Dendritic cell treated with granulocyte-macrophage colony-stimulating factor and Interleukin-4, amounts not matched to agents 40 ng/mL and 50 ng/mL, for 4 days (primary cell): ENCODE results near the gene AHRR.
"Not testable (repeated sequence)": the region's sequence is repeated elsewhere in the genome, so short reads cannot be mapped to it uniquely, and the experiment has no call there.

Experiments used
- H3K27ac Mint-ChIP-seq: one replicate; pipeline ENCODE4 v1.8.0; 2022; ENCODE audit warnings: mild to moderate bottlenecking, mixed read lengths
- H3K27me3 Mint-ChIP-seq: one replicate; pipeline ENCODE4 v1.8.0; 2022; ENCODE audit warnings: mild to moderate bottlenecking, mixed read lengths
- H3K36me3 Mint-ChIP-seq: one replicate; pipeline ENCODE4 v1.8.0; 2022; ENCODE audit warnings: low read depth, mixed read lengths
- H3K4me1 Mint-ChIP-seq: one replicate; pipeline ENCODE4 v1.8.0; 2022; ENCODE audit warnings: low read depth, mixed read lengths
- H3K4me3 Mint-ChIP-seq: one replicate; pipeline ENCODE4 v1.8.0; 2022; ENCODE audit warnings: mild to moderate bottlenecking, moderate library complexity, mixed read lengths
- H3K9me3 Mint-ChIP-seq: one replicate; pipeline ENCODE4 v1.8.0; 2022; ENCODE audit warnings: mixed read lengths
- intact Hi-C: fragments of 100-400 bp; cut with micrococcal nuclease; formaldehyde crosslinking; loops from one replicate; pipeline ENCODE4 v1.15.0; 2022

AHRR gene

DNA sequence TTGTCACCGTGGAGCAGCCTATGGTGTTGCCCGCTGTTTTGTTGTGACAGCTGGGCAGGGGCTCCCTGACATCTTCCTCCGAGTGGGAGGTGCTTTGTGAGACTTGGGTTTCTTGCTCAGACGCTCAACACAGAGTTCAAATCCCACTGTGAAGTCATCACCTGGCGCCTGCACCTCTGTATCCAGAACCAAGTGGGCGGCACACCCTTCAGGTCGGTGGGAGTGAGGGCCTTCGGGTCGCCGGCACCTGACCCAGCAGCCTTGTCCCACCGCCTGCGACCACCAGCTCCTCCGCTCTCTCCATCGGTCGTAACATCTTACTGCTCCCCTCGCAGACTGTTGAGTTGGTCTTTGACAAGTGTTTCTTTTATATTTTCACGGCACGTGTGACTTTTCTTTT, 83.9 kb downstream of the AHRR start:
- intact Hi-C loops: no loop called here
- Mint-ChIP-seq H3K4me3 (no peak overlapping the region), H3K36me3 (peaks cover 58% of the 10 kb centered on the region), H3K27me3 (peaks cover 2% of the 10 kb centered on the region), H3K4me1 (peaks cover 74% of the 10 kb centered on the region), H3K27ac (no peak overlapping the region), H3K9me3 (no peaks in the 10 kb centered on the region)

DNA sequence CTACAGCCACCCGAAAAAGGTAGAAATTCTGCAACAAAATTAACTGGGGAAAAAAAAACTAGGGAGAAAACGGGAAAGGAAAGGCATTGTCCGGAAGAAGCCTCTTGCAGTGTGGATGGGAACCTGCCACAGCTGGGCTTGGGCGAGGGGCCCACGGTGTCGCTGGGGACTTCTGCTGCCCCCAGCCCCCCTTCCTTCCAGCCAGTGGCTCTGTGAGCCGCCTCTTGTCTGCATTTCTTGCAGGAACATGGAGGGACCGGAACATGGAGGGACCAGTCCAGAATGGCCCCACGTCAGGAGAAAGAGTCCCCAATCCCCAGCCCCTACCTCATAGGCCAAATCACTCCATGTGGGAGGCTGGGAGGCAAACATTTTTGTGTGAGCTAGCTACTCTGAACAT, 84.5 kb downstream of the AHRR start:
- H3K27me3 Mint-ChIP-seq: peaks cover 2% of the 10 kb centered on the region
- peaks cover 55% of the 10 kb centered on the region for H3K36me3 Mint-ChIP-seq
- no peak overlapping the region for H3K4me3 Mint-ChIP-seq
- H3K9me3 Mint-ChIP-seq: no peaks in the 10 kb centered on the region
- peaks cover 73% of the 10 kb centered on the region for H3K4me1 Mint-ChIP-seq
- intact Hi-C loops: no loop called here
- no peak overlapping the region for H3K27ac Mint-ChIP-seq

DNA sequence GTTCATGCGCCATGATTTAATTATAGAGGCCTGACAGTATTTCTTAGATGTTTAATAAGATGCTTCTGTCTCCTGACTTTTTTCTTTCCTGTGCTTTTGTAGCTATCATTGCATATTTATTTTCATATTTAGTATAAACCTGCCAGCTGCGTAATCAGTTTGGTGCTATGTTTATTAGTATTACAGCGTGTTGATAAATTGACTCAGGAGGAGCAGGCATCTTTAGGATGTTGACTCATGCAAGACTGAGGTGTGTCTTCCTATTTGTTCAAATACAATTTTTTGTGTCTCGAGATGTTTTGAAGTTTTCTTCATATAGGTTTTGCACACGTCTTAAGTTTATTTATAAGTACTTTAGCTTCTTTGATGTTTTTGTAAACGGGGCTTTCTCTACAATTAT, 85.5 kb downstream of the AHRR start:
- Mint-ChIP-seq H3K36me3 (peaks cover 54% of the 10 kb centered on the region), H3K4me1 (peaks cover 66% of the 10 kb centered on the region), H3K27ac (no peak overlapping the region), H3K4me3 (no peak overlapping the region), H3K27me3 (peaks cover 2% of the 10 kb centered on the region), H3K9me3 (no peaks in the 10 kb centered on the region)
- intact Hi-C loops: no loop called here

DNA sequence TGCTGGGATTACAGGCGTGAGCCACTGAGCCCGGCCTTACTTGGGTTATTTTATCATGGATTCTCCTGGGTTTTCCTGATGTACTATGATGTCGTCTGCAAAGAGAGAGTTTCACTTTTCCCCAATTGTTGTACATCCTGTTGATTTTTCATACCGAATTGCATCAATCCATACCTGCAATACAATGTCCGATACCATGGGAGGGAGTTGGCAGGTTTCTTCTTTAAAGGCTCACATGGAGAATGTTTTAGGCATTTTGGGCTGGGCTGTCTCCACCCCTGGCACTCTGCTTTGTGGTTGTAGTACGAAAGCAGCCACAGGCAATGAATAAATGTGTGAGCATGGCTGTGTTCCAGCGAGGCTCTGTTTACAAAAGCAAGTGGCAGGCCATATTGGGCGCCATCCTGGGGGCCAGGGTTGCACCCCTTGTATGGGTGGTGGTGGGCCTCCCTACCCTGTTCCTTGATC, 86.3 kb downstream of the AHRR start:
- peaks cover 58% of the 10 kb centered on the region for H3K36me3 Mint-ChIP-seq
- no peaks in the 10 kb centered on the region for H3K9me3 Mint-ChIP-seq
- intact Hi-C loops: no loop called here
- H3K4me3 Mint-ChIP-seq: no peak overlapping the region
- H3K27me3 Mint-ChIP-seq: peaks cover 2% of the 10 kb centered on the region
- peaks cover 58% of the 10 kb centered on the region for H3K4me1 Mint-ChIP-seq
- H3K27ac Mint-ChIP-seq: no peak overlapping the region

DNA sequence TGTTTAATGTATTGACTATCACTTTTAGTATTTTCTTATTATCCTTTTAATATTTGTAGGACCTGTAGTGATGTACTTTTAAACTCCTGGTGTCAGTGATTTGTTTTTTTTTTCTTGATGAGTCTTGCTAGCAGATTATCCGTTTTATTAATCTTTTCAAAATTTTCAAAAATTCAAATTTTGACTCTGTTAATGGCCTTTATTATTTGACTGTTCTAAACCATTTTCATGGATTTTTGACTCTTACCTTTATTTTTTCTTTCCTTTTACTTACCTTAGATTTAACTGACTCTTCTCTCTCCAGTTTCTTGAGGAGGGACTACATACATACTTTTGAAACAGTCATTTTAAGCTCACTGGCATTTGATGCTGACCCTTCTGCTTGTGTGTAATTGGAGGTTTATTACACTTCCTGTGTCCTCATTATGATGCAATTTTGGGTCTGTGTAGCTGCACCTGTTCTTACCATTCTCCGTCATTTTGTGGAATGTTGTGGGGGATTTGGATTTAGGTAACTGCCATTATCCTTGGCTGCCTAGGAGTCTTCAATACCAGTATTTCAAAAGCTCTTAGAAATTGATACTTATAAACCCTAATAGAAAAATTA, 89.5 kb downstream of the AHRR start:
- no peaks in the 10 kb centered on the region for H3K27me3 Mint-ChIP-seq
- intact Hi-C loops: no loop called here
- peaks cover 41% of the 10 kb centered on the region for H3K4me1 Mint-ChIP-seq
- H3K4me3 Mint-ChIP-seq: no peak overlapping the region
- peaks cover 63% of the 10 kb centered on the region for H3K36me3 Mint-ChIP-seq
- no peaks in the 10 kb centered on the region for H3K9me3 Mint-ChIP-seq
- no peak overlapping the region for H3K27ac Mint-ChIP-seq

DNA sequence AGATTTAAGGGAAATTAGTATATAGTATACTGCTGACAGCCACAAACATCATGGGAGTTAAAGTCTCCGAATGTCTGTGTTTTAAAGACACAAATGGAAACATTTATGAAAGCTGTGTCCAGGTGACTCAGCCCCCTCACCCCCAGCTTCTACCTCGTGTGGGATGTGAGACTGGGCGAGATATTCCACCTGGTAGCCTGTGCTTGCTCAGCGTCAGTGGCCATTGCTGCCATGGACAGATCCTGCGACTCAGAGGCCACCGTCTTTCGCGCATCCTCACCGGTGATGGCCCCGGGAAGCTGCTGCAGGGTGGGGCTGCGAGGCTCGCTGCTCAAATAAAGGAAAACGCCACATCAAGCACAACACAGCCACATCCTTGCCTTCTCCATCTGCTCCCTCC, 90.2 kb downstream of the AHRR start:
- Mint-ChIP-seq H3K36me3 (peaks cover 64% of the 10 kb centered on the region), H3K27ac (no peak overlapping the region), H3K27me3 (no peaks in the 10 kb centered on the region), H3K4me3 (no peak overlapping the region), H3K4me1 (peaks cover 43% of the 10 kb centered on the region), H3K9me3 (no peaks in the 10 kb centered on the region)
- intact Hi-C loops: no loop called here

DNA sequence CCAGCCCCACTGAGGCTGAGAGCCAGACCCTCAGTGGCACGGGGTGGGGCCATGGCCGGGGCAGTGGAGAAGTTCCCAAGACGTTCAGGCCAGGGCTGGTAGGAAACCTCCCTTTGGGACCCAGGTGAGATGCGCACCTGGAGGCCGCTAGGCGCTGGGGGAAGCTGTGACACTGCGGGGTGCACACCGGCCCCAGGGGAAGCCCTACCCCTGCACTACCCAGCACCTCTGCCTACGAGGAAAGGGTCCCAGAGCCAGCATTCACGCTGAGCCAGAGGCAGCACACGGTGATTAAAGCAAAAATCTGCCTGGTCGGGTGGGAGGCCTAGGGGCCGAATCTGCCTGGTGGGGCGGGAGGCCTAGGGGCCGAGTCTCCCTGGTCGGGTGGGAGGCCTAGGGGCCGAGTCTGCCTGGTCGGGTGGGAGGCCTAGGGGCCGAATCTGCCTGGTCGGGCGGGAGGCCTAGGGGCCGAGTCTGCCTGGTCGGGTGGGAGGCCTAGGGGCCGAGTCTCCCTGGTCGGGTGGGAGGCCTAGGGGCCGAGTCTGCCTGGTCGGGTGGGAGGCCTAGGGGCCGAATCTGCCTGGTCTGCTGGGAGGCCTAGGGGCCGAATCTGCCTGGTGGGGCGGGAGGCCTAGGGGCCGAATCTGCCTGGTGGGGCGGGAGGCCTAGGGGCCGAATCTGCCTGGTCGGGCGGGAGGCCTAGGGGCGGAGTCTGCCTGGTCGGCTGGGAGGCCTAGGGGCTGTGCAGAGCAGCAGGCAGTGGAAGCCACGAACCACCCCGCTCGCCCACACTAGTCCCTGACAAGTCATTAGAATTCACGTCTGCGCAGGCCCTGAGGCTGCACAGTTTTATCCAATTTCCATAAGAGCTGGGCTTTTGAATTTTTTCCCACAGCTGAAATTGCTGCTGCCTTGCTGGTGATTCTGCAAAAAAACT, 93.7 kb downstream of the AHRR start:
- peaks cover 50% of the 10 kb centered on the region for H3K4me1 Mint-ChIP-seq

DNA sequence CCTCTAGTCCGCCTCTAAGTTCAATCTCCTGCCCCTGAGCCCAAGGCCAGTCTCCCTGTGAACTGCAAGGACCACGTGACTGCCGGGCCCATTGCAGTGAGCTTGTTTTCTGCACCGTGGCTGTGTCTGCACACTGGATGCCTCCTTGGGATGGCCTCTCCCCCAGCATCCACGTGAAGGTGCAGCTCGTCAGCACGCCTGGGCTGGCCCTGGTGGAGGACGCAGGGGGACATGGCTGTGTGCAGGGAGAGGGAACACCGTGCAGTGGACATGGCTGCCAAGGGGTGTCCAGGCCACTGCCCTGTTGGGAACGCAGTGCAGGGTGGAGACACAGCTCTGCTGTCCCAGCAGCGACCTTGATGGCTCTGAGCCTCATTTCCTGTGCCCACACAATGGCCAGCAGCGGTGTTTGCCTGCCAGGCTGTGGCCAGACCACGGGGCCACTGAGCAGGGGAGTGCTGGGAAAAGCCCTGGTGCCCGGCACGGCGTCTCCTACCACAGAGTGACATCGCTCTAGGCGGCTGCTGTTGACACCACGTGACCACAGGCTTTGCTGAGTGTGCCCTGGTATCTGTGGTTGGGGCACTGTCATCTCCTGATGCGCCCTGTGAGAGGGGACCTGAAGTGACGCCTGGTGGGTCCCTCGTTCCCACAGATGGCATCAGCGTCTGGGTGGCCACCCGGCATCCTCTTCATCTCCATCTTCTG, 94.6 kb downstream of the AHRR start:
- H3K27me3 Mint-ChIP-seq: no peaks in the 10 kb centered on the region
- no peak overlapping the region for H3K4me3 Mint-ChIP-seq
- H3K27ac Mint-ChIP-seq: peak overlapping the region; percentile 65
- H3K36me3 Mint-ChIP-seq: peaks cover 88% of the 10 kb centered on the region
- no peaks in the 10 kb centered on the region for H3K9me3 Mint-ChIP-seq
- H3K4me1 Mint-ChIP-seq: peaks cover 52% of the 10 kb centered on the region
- intact Hi-C loops: no loop called here

More for the DNA sequence above, 93.7 kb downstream of the AHRR start:
- peak overlapping the region; percentile 65 for H3K27ac Mint-ChIP-seq
- H3K27me3 Mint-ChIP-seq, intact Hi-C loops, H3K4me3 Mint-ChIP-seq, H3K9me3 Mint-ChIP-seq: not testable (repeated sequence)
- H3K36me3 Mint-ChIP-seq: peaks cover 83% of the 10 kb centered on the region

DNA sequence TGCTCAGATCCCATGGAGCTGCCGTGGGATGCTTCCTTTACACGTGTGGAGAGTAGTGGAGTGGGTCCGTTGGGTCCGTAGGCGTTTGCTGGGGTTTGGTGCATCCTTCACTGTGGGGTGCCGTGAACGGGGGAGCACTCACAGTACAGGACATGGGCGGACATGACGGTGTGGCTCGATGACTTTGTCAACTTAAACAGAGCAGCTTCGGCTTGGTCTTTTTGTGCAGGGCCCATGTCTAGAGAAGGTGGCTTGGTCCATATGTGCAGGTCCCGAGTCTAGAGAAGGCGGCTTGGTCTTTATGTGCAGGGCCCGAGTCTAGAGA, 95.1 kb downstream of the AHRR start:
- Mint-ChIP-seq H3K36me3 (peaks cover 89% of the 10 kb centered on the region), H3K27ac (no peak overlapping the region), H3K4me1 (peaks cover 49% of the 10 kb centered on the region), H3K9me3 (no peaks in the 10 kb centered on the region), H3K27me3 (no peaks in the 10 kb centered on the region), H3K4me3 (no peak overlapping the region)
- intact Hi-C loops: no loop called here

DNA sequence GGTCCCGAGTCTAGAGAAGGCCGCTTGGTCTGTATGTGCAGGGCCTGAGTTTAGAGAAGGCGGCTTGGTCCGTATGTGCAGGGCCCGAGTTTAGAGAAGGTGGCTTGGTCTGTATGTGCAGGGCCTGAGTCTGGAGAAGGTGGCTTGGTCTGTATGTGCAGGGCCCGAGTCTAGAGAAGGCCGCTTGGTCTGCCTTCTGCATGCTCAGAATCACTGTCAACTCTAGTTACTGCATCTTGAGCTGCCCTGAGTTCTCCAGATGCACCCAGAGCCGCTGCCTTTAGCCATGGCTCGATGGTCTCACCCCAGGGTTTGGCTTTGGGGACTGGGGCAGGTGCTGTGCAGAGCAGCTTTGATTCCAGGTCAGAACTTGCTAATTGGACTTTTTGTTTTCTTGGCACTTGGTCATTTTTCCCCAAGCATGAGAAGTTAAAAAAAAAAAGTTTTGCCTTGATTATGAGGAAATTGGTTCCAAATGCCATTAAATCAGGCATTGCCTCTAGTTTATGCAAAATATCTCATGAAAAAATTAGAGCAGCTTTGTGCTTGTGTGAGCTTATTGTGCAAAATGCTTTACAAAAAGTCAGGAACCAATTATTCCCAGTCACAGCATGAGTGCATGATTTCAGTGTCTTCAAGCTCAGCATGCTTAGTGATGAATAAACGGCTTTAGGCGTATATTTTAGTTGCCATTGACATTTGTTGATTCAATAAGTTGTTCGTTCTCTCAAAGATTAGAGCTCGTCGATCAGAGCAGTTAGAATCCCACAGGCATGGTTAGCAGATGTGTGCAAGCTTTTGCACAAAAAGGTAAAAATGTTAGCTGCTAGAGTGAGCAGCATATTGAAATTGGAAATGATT, 96.0 kb downstream of the AHRR start:
- no peak overlapping the region for H3K27ac Mint-ChIP-seq
- no peaks in the 10 kb centered on the region for H3K9me3 Mint-ChIP-seq
- H3K27me3 Mint-ChIP-seq: no peaks in the 10 kb centered on the region
- H3K36me3 Mint-ChIP-seq: peaks cover 89% of the 10 kb centered on the region
- H3K4me1 Mint-ChIP-seq: peaks cover 54% of the 10 kb centered on the region
- no peak overlapping the region for H3K4me3 Mint-ChIP-seq
- intact Hi-C loops: no loop called here

DNA sequence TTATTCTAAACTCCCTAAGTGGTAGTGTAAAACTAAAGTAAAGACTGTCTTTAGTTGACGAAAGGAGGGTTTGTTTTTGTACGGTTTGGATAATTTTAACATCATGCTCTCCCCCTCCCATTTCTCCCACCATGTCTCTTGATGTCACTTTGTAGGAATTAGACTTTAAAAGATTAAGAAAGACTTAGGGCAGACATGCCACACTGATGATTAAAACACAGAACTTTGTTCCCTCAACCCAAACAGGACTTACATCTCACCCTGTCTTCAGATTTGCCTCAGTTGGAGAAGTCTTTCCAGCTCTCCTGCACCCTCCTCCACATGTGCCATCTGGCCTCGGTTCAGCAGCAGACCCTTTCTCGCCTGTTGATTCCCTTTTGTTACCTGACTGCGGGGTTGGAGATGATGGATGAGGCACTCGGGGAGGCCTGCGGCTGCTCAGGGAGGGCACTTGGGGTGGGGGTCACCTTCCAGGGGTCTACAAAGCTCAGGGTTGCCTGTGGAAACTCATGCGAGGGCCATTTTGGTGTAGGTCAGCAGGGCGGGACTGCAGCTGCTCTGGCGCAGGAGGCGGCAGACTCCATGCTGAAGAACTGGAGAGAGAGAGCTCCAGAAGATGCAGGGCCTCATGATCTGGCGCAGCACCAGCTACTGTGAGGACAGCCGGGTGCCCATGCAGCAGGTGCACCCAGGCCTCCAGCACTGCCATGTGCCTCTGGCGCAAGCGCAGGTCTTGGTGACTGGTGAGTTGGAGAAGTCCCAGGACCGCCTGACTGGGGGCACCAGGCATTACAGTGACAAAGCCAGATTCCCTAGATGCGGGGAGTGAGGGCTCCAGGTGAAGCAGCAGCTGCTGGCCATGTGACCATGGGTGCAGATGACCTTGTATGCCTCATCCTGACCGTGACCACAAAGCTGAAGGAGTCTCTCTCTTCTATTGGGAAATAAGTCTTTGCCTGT, 96.9 kb downstream of the AHRR start:
- H3K4me1 Mint-ChIP-seq: peaks cover 62% of the 10 kb centered on the region
- no peak overlapping the region for H3K27ac Mint-ChIP-seq
- no peaks in the 10 kb centered on the region for H3K9me3 Mint-ChIP-seq
- intact Hi-C loops: no loop called here
- peaks cover 91% of the 10 kb centered on the region for H3K36me3 Mint-ChIP-seq
- no peak overlapping the region for H3K4me3 Mint-ChIP-seq
- H3K27me3 Mint-ChIP-seq: no peaks in the 10 kb centered on the region

DNA sequence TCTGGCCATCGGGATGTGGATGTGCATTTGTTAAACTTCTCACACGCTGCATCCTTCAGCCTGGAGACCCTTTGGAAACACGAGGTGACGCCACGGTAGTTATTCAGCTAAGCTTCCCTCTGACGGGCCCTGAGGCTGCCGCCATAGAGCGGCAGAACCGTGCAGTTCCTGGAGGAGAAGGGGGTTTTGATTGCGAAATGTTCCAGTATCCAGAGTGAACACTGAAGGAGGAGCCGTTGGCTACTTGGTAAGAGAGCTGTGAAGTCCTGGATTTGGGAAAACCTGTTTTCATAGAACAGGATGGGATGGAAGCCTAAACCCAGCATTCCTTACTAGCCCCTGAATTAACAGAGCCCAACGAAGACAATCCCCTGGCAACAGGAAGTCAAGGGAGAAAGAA, 98.5 kb downstream of the AHRR start:
- intact Hi-C loops: no loop called here
- H3K9me3 Mint-ChIP-seq: no peaks in the 10 kb centered on the region
- no peak overlapping the region for H3K4me3 Mint-ChIP-seq
- peaks cover 70% of the 10 kb centered on the region for H3K4me1 Mint-ChIP-seq
- peak overlapping the region; percentile 37 for H3K27ac Mint-ChIP-seq
- no peaks in the 10 kb centered on the region for H3K27me3 Mint-ChIP-seq
- H3K36me3 Mint-ChIP-seq: peaks cover 84% of the 10 kb centered on the region
